ENCODE results near the gene SLC26A3.
A peak's percentile ranks its signal among the peaks of the same experiment; 100 is the strongest.

SLC26A3 gene

GRCh38 chr7:107815254-107815882 is 12.3 kb upstream of the SLC26A3 start:
- no peak for DNase-seq

- no peak for DNase-seq
Observed at GRCh38 chr7:107813524-107813923, 10.5 kb upstream of the SLC26A3 start.

- no peak for DNase-seq
Observed at GRCh38 chr7:107811934-107812333, 8.9 kb upstream of the SLC26A3 start.

- DNase-seq, result no peak
Observed at GRCh38 chr7:107810626-107811025, 7.6 kb upstream of the SLC26A3 start.

GRCh38 chr7:107809179-107809578 is 6.2 kb upstream of the SLC26A3 start:
- no peak for DNase-seq

GRCh38 chr7:107799647-107800264 is 3.3 kb downstream of the SLC26A3 start:
- DNase-seq, result no peak

- DNase-seq, result no peak
Observed at GRCh38 chr7:107792364-107792763, 10.7 kb downstream of the SLC26A3 start.

- DNase-seq, result no peak
Observed at GRCh38 chr7:107789647-107790046, 13.4 kb downstream of the SLC26A3 start.

GRCh38 chr7:107788662-107789061 is 14.4 kb downstream of the SLC26A3 start:
- no peak for DNase-seq

- no peak for DNase-seq
Observed at GRCh38 chr7:107788216-107788615, 14.8 kb downstream of the SLC26A3 start.

GRCh38 chr7:107785926-107786325 is 17.1 kb downstream of the SLC26A3 start:
- no peak for DNase-seq

- DNase-seq, result no peak
Observed at GRCh38 chr7:107785170-107785569, 17.9 kb downstream of the SLC26A3 start.

GRCh38 chr7:107783648-107784047 is 19.4 kb downstream of the SLC26A3 start:
- DNase-seq, result no peak

GRCh38 chr7:107782374-107782773 is 20.6 kb downstream of the SLC26A3 start:
- DNase-seq, result no peak

- no peak for DNase-seq
Observed at GRCh38 chr7:107779647-107780099, 23.4 kb downstream of the SLC26A3 start.

- no peak for DNase-seq
Observed at GRCh38 chr7:107778283-107778682, 24.7 kb downstream of the SLC26A3 start.

GRCh38 chr7:107777702-107778101 is 25.3 kb downstream of the SLC26A3 start:
- DNase-seq, result no peak

GRCh38 chr7:107773027-107773426 is 30.0 kb downstream of the SLC26A3 start:
- no peak for DNase-seq

- no peak for DNase-seq
Observed at GRCh38 chr7:107768263-107768662, 34.8 kb downstream of the SLC26A3 start.

- no peak for DNase-seq
Observed at GRCh38 chr7:107767391-107767790, 35.6 kb downstream of the SLC26A3 start.

GRCh38 chr7:107758667-107759066 is 44.4 kb downstream of the SLC26A3 start:
- no peak for DNase-seq

GRCh38 chr7:107754642-107755041 is 48.4 kb downstream of the SLC26A3 start:
- DNase-seq, result no peak

GRCh38 chr7:107751113-107751512 is 51.9 kb downstream of the SLC26A3 start:
- DNase-seq, result no peak

- no peak for DNase-seq
Observed at GRCh38 chr7:107746006-107746405, 57.0 kb downstream of the SLC26A3 start.

GRCh38 chr7:107744345-107744750 is 58.7 kb downstream of the SLC26A3 start:
- peak in 1 of 2 experiments; percentile 37 for DNase-seq
